Measurements from ENCODE around the gene RAD9A. TPM values are rescaled to one million over a fixed set of nuclear protein-coding genes. Genes with fewer than 3 reads are reported as not detected.

Gene RAD9A
- polyA plus RNA-seq, 1 donor from 2014 or later = 12.0 TPM

DNA sequence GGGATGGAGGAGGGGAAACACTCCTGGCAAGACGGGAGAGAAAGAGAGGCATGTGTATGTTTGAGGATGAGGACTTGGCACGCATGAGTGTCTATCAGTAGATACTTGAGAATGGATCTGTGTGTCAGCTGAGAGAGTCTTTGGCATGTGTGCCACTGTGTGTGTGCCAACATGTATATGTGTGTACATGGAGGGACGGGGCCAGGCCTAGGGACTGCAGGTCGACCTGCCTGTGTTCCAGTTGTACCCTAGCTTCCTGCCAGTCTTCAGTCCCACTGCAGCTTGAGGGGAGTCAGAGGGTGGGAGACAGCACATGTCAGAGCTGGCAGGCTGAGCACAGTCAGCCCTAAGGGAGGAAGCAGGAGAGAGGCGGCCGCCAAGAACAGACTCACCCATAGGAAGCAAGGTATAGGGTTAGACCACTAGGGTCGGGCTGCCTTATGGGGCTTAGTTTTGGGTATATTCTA is 24.0 kb upstream of the RAD9A start:
- Mint-ChIP-seq H3K4me1 (peaks cover 42 to 69% (median 60%) of the 10 kb centered on the region in 3 donors), H3K27me3 (no peaks in the 10 kb centered on the region), H3K36me3 (peaks cover 4% of the 10 kb centered on the region), H3K27ac (peak overlapping the region; percentile 3 to 36 (median 15)), H3K9me3 (no peaks in the 10 kb centered on the region), H3K4me3 (peak overlapping the region in 3 of 4 donors; percentile 55 to 83 (median 56))

DNA sequence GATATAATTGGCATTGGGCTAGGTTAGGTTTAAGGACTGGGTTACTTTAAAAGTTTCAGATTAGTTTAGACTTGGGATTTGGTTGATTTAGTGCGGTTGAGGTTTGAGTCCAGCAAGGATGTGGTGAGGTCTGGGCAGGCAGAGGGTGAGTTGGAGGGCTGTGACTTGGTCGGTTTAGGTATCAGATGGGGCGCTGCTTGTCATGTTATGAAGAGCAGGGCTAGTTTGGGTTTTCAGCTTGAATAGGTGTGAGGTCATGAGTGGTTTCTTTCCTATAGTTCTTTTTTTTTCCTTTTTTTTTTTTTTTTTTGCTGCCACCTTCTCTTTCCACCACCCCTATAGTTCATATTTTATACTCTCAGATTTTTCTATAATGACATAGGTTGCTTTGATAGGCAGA is 23.2 kb upstream of the RAD9A start:
- peak overlapping the region; percentile 36 to 69 (median 59) for H3K27ac Mint-ChIP-seq
- no peaks in the 10 kb centered on the region for H3K27me3 Mint-ChIP-seq
- peaks cover 4% of the 10 kb centered on the region for H3K36me3 Mint-ChIP-seq
- peaks cover 43 to 67% (median 58%) of the 10 kb centered on the region in 3 donors for H3K4me1 Mint-ChIP-seq
- no peaks in the 10 kb centered on the region for H3K9me3 Mint-ChIP-seq
- peak overlapping the region in 3 of 4 donors; percentile 45 to 58 (median 55) for H3K4me3 Mint-ChIP-seq

DNA sequence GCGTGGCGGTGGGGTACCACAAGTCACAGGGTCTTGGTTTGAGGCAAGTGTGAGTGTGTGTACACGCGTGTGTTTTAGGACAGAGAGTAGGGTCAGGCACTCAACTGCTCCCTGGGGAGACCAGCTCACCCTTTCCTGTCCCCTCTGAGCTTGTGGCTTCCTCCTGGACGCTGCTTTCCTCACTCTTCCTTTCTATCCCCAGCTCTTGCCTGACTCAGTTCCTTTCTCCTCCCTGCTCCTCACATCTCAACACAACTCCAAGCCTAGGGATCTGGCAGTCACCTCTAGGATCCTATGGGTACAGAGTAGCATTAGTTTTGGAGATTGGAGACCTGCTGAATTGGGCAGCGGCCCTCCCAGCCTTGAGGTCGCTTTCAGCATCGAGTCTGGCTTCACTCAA is 22.5 kb upstream of the RAD9A start:
- peaks cover 45 to 66% (median 61%) of the 10 kb centered on the region in 3 donors for H3K4me1 Mint-ChIP-seq
- no peaks in the 10 kb centered on the region for H3K27me3 Mint-ChIP-seq
- peak overlapping the region; percentile 32 to 77 (median 66) for H3K4me3 Mint-ChIP-seq
- H3K27ac Mint-ChIP-seq = peak overlapping the region in 2 of 3 donors; percentile 47 to 69
- no peaks in the 10 kb centered on the region for H3K9me3 Mint-ChIP-seq
- H3K36me3 Mint-ChIP-seq = peaks cover 4% of the 10 kb centered on the region

- H3K27ac Mint-ChIP-seq = peak overlapping the region in 2 of 3 donors; percentile 59 to 69
- peaks cover 4% of the 10 kb centered on the region for H3K36me3 Mint-ChIP-seq
- H3K4me1 Mint-ChIP-seq = peaks cover 42 to 65% (median 56%) of the 10 kb centered on the region in 3 donors
- peak overlapping the region in 3 of 4 donors; percentile 55 to 77 (median 76) for H3K4me3 Mint-ChIP-seq
- H3K27me3 Mint-ChIP-seq = no peaks in the 10 kb centered on the region
- H3K9me3 Mint-ChIP-seq = no peaks in the 10 kb centered on the region
Observed at GRCh38 chr11:67369801-67370284, 21.9 kb upstream of the RAD9A start.

- H3K4me3 Mint-ChIP-seq = peak overlapping the region in 3 of 4 donors; percentile 75 to 85 (median 82)
- no peaks in the 10 kb centered on the region for H3K9me3 Mint-ChIP-seq
- peaks cover 40 to 59% (median 51%) of the 10 kb centered on the region in 3 donors for H3K4me1 Mint-ChIP-seq
- peaks cover 1% of the 10 kb centered on the region for H3K36me3 Mint-ChIP-seq
- peak overlapping the region in 2 of 3 donors; percentile 18 to 69 for H3K27ac Mint-ChIP-seq
- no peaks in the 10 kb centered on the region for H3K27me3 Mint-ChIP-seq
Observed at GRCh38 chr11:67370351-67371076, 21.3 kb upstream of the RAD9A start.

- no peaks in the 10 kb centered on the region for H3K27me3 Mint-ChIP-seq
- peaks cover 1% of the 10 kb centered on the region for H3K36me3 Mint-ChIP-seq
- H3K4me1 Mint-ChIP-seq = peaks cover 31 to 51% (median 43%) of the 10 kb centered on the region in 3 donors
- H3K27ac Mint-ChIP-seq = peak overlapping the region; percentile 18 to 69 (median 63)
- peak overlapping the region; percentile 75 to 96 (median 91) for H3K4me3 Mint-ChIP-seq
- no peaks in the 10 kb centered on the region for H3K9me3 Mint-ChIP-seq
Observed at GRCh38 chr11:67371189-67371910, 20.4 kb upstream of the RAD9A start.

DNA sequence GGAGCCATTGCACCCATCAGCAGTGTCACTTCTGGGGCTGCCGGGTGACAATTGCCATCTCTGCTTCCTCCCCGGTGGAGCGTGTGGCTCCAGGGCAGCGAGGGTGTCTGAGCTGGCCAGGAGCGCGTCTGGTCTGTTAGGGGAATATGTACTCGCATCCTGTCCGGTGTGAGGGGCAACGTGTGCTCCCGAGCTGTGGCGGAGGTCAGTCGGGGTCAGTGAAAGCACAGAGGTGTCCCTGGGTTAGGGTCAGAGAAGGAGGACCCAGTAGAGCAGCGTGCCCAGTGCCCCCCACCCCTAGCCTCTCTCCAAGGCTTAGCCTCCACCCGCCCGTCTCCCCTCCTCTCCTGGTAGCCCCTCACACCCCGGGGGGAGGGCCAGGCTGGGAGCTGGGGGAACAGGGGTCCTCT is 19.9 kb upstream of the RAD9A start:
- no peaks in the 10 kb centered on the region for H3K9me3 Mint-ChIP-seq
- H3K4me3 Mint-ChIP-seq = peak overlapping the region; percentile 75 to 96 (median 91)
- no peaks in the 10 kb centered on the region for H3K27me3 Mint-ChIP-seq
- peaks cover 1% of the 10 kb centered on the region for H3K36me3 Mint-ChIP-seq
- H3K4me1 Mint-ChIP-seq = peaks cover 33 to 48% (median 42%) of the 10 kb centered on the region in 3 donors
- H3K27ac Mint-ChIP-seq = peak overlapping the region; percentile 18 to 69 (median 68)

- Mint-ChIP-seq H3K4me1 (peaks cover 35 to 48% (median 42%) of the 10 kb centered on the region in 3 donors), H3K4me3 (peak overlapping the region in 3 of 4 donors; percentile 88 to 96 (median 94)), H3K27me3 (no peaks in the 10 kb centered on the region), H3K27ac (no peak overlapping the region), H3K9me3 (no peaks in the 10 kb centered on the region), H3K36me3 (peaks cover 1% of the 10 kb centered on the region)
Observed at GRCh38 chr11:67372321-67372992, 19.3 kb upstream of the RAD9A start.

- Mint-ChIP-seq H3K9me3 (no peaks in the 10 kb centered on the region), H3K4me1 (peaks cover 30 to 43% (median 37%) of the 10 kb centered on the region in 3 donors)
Observed at GRCh38 chr11:67372993-67373647, 18.7 kb upstream of the RAD9A start, which contains the start of gene CLCF1. Gene CLCF1, minus strand, starts transcription at chr11:67373598. Its CDS starts 59 bp downstream, at chr11:67373539.

DNA sequence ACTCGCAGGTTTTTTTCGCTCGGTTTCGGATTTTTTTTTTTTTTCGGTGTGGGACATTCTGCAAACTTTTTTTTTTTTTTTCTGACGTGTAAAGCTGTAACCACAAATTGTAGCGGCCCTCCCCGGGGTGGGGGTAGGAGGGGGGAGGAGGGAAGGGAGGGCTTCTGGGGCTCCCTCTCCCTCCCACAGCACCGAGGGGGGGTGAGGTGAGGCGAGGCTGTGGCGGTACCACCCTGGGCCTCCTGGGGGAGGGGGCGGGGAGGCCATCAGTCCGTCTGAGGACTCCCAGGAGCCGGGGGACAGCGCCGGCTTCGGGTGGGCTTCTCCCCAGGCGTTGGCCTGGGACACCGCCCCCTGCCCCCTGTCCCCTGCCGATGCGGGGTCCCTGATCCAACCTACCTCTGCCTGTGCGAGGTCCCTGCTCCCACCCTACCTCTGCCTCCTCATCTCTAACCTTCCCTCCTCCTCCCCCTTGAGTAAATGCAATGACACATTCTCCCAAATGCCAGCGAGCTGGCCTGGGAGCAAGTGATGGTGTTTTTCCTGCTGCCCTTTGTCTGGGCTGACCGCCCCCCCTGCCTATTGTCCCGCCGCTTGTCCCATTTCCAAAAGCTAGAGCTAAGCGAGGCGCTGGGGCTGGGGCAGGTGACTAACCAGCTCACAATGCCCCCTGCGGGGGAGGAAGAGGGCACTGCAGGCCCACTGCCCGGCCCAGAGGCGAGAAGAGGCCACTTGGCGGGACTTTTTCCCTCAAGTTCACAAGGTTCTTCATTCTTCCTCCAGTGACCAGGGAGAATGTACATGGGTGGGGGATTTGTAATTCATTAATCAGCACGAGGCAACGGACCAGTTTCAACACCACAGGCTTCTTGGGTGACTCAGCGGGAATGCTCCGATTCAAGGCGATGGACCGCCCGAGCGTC is 17.9 kb upstream of the RAD9A start:
- H3K36me3 Mint-ChIP-seq = peaks cover 1% of the 10 kb centered on the region
- peak overlapping the region; percentile 92 to 99 (median 96) for H3K4me3 Mint-ChIP-seq
- H3K4me1 Mint-ChIP-seq = peaks cover 24 to 35% (median 29%) of the 10 kb centered on the region in 3 donors
- peak overlapping the region; percentile 94 to 99 (median 99) for H3K27ac Mint-ChIP-seq
- no peaks in the 10 kb centered on the region for H3K27me3 Mint-ChIP-seq
- H3K9me3 Mint-ChIP-seq = no peaks in the 10 kb centered on the region

More at GRCh38 chr11:67372993-67373647, 18.7 kb upstream of the RAD9A start, which contains the start of gene CLCF1:
- H3K27me3 Mint-ChIP-seq = no peaks in the 10 kb centered on the region
- peak within 1 kb of the TSS; percentile 94 to 99 (median 99) for H3K27ac Mint-ChIP-seq
- H3K36me3 Mint-ChIP-seq = peaks cover 1% of the 10 kb centered on the region
- H3K4me3 Mint-ChIP-seq = peak within 1 kb of the TSS; percentile 92 to 99 (median 96)

DNA sequence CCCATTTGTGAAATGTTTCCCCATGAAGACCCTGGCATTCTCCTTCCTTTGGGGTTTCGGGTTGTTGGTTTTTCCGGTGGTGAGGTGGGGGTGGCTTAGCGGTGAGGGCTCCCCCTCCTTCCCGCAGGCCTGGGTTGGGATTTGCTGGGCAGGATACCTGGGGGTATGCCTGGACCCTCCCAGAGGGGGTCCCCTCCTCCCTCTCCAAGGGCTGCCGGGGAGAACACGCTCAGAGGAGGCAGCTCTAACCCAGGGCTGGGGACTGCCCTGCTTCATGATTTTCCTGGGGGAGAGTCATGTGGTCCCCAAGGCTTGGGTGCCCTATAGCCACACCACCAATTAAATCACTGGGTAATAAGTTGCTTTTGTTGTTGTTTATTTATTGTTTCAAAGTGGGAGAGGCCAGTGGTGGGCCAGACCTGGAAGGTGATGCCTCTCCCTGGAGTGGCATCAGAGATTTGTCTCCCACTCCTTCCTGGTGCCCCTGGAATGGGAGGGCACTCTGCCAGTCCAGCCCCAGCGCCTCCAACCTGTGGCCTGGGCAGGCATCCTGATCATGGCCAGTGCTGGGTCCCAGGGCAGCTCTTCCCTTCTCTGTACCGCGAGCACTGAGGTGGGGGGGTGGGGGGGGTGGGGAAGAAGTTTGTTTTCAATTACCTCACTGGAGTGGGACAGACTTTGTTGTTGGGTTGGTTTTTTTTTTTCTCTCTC is 17.1 kb upstream of the RAD9A start:
- Mint-ChIP-seq H3K36me3 (peaks cover 1% of the 10 kb centered on the region), H3K27ac (peak overlapping the region; percentile 44 to 99 (median 71)), H3K27me3 (no peaks in the 10 kb centered on the region), H3K9me3 (no peaks in the 10 kb centered on the region), H3K4me1 (peaks cover 16 to 27% (median 21%) of the 10 kb centered on the region in 3 donors), H3K4me3 (peak overlapping the region in 3 of 4 donors; percentile 75 to 99 (median 91))

- H3K27me3 Mint-ChIP-seq = no peaks in the 10 kb centered on the region
- peak overlapping the region in 1 of 3 donors; percentile 80 for H3K27ac Mint-ChIP-seq
- no peaks in the 10 kb centered on the region for H3K9me3 Mint-ChIP-seq
- peak overlapping the region in 1 of 4 donors; percentile 39 for H3K4me3 Mint-ChIP-seq
- H3K4me1 Mint-ChIP-seq = peaks cover 16 to 22% (median 16%) of the 10 kb centered on the region in 3 donors
- H3K36me3 Mint-ChIP-seq = peaks cover 1% of the 10 kb centered on the region
Observed at GRCh38 chr11:67375320-67376055, 16.3 kb upstream of the RAD9A start.

Data from IgD-negative memory B cell (primary cell).